ENCODE results near the gene FAM53A. TPM values are rescaled to one million over a fixed set of nuclear protein-coding genes. Genes with fewer than 3 reads are reported as not detected.
"Not testable (repeated sequence)": the region's sequence is repeated elsewhere in the genome, so short reads cannot be mapped to it uniquely, and the experiment has no call there.

The FAM53A gene
- polyA plus RNA-seq, 3 donors = 1.2 to 2.1 (median 1.5) TPM

- H3K27ac ChIP-seq (ENCODE audit: low read depth, low read length) = no peak overlapping the region
Measured at GRCh38 chr4:1616557-1616930, 67.6 kb downstream of the FAM53A start.

GRCh38 chr4:1615786-1616556 lies 68.1 kb downstream of the FAM53A start:
- no peak overlapping the region for H3K27ac ChIP-seq (ENCODE audit: low read depth, low read length)
- 70 to 78% (median 76%) methylated on average over 22 of the region's 22 CpGs for WGBS, 3 donors

More at GRCh38 chr4:1616557-1616930, 67.6 kb downstream of the FAM53A start:
- WGBS, 3 donors = 64 to 67% (median 67%) methylated on average over 6 of the region's 6 CpGs

- 71 to 81% (median 76%) methylated on average over 37 of the region's 37 CpGs for WGBS, 3 donors
- H3K27ac ChIP-seq (ENCODE audit: low read depth, low read length) = no peak overlapping the region
Measured at GRCh38 chr4:1614854-1615595, 69.1 kb downstream of the FAM53A start.

DNA sequence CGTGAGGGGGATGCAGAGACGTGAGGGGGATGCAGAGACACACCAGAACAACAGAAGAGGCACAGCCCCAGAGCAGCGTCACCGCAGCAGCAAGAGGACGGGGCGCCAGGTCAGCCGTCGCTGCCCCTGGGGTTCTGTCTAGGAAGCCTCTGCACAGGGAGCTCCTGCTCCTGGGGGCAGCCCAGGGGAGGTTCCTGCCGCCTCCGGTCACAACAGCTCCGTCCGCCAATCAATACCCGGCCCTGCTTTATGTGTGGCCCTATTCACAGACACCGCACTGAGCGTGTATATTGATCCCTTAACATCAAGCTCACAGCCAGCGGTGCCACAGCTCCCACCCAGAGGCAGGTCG lies 69.6 kb downstream of the FAM53A start:
- H3K27ac ChIP-seq (ENCODE audit: low read depth, low read length) = no peak overlapping the region
- WGBS, 3 donors = 51 to 90% (median 89%) methylated on average over 17 of the region's 17 CpGs

GRCh38 chr4:1614049-1614448 lies 70.1 kb downstream of the FAM53A start:
- 91 to 93% (median 92%) methylated on average over 17 of the region's 17 CpGs for WGBS, 3 donors
- H3K27ac ChIP-seq (ENCODE audit: low read depth, low read length) = no peak overlapping the region

DNA sequence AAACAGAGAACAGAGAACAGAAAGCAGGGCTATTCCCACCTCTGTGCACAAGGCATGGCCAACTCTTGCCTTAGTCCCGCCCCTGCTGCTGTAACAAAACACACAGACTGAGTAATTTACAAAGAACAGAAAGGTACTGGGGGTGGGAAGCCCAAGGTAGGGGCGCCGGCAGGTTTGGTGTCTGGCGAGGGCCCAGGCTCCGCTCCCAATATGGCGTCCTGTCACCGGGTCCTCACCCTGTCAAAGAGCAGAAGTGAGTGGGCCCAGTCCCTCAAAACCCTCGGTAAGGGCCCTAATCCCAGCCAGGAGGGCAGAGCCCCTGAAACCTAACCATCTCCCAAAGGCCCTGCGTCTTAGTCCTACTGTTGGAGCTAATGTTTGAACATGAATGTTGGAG lies 71.0 kb downstream of the FAM53A start:
- no peak overlapping the region for H3K27ac ChIP-seq (ENCODE audit: low read depth, low read length)
- 79 to 95% (median 81%) methylated on average over 9 of the region's 9 CpGs for WGBS, 3 donors

GRCh38 chr4:1612278-1613098 lies 71.6 kb downstream of the FAM53A start:
- 85 to 88% (median 86%) methylated on average over 29 of the region's 29 CpGs for WGBS, 3 donors
- H3K27ac ChIP-seq (ENCODE audit: low read depth, low read length) = no peak overlapping the region

DNA sequence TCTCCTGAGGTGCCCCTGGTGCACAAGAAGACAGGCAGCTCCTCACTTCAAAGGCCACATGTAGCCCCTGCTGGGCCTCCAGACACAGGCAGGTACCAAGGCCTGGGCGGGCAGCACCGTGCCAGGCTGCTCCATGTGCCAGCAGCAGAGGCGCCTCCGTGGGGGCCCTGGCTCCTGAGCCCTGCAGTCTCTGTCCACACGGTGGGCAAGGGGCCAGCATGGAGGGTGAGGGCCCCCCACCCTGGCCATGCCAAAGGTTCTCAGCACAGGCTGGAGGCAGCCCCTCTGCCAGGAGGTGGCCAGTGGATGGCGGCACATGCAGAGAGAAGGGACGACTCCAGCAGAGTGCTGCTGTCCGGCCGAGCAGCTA lies 72.6 kb downstream of the FAM53A start:
- WGBS, 3 donors = 77 to 84% (median 84%) methylated on average over 9 of the region's 9 CpGs
- no peak overlapping the region for H3K27ac ChIP-seq (ENCODE audit: low read depth, low read length)

GRCh38 chr4:1610791-1611500 lies 73.2 kb downstream of the FAM53A start:
- H3K27ac ChIP-seq (ENCODE audit: low read depth, low read length) = no peak overlapping the region

GRCh38 chr4:1609901-1610790 lies 74.0 kb downstream of the FAM53A start:
- H3K27ac ChIP-seq (ENCODE audit: low read depth, low read length) = no peak overlapping the region
- 86 to 94% (median 92%) methylated on average over 23 to 27 of the region's 27 CpGs for WGBS, 3 donors

More at GRCh38 chr4:1610791-1611500, 73.2 kb downstream of the FAM53A start:
- WGBS, 3 donors = 73 to 83% (median 82%) methylated on average over 20 to 21 of the region's 21 CpGs

GRCh38 chr4:1608821-1609500 lies 75.2 kb downstream of the FAM53A start:
- H3K27ac ChIP-seq (ENCODE audit: low read depth, low read length) = no peak overlapping the region
- WGBS, 3 donors = 64 to 80% (median 75%) methylated on average over 17 of the region's 17 CpGs

DNA sequence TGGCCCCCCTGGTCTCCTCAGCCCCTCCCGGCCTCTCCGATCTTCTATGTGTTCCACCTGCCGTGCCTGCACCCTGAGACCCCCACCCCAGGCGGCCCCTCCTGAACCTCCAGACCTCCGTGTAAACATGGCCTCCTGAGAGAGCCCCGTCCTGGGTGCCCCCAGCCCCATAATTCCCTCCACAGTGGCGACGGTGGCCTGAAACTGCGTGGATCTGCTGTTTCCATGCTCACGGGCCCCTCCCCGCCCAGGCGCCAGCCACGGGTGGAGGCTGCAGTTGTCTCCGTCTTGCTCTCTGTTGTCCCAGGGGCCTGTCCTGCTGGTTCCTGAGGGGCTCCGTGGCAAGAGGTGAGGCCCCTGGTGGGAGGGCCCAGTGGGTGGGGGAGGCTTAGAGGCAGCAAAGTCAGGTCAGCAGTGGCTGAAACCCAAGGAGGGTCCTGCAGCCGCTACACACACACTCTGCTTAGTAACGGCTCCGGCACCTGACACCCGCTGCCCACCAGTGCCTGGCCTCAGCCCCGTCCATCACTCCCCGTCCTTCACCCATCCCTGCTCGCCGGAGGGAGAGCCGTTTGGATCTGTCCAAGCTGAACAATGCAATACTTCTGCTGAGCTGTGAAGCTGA lies 75.8 kb downstream of the FAM53A start:
- 68 to 80% (median 77%) methylated on average over 24 of the region's 24 CpGs for WGBS, 3 donors

GRCh38 chr4:1607436-1608195 lies 76.5 kb downstream of the FAM53A start:
- 88 to 93% (median 92%) methylated on average over 23 of the region's 23 CpGs for WGBS, 3 donors

More for the DNA sequence above, 75.8 kb downstream of the FAM53A start:
- no peak overlapping the region for H3K27ac ChIP-seq (ENCODE audit: low read depth, low read length)

DNA sequence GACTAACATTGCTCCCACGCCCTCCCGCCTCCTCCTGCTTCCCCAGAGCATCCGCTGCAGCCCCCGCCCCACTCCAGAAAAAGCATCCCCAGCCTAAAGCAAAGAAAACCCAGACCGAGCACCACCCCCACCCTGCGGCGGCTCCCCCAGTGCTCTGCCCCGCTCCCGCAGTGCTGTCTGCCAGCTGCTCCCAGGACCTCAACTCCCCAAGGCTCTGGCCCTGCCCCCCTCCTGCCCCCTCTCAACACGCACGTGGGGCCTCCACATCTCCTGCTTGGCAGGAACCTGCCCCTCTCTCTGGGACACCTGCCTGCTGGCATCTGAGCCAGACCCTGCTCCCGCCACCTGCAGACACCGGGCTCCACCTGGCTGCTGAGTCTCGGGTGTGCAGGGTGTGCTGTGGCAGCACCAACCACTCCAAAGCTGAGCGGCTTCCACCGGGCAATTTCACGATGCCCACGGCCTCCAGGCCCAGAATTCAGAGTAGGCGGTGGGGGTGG lies 79.4 kb downstream of the FAM53A start:
- WGBS, 3 donors = 23 to 33% (median 33%) methylated on average over 17 to 19 of the region's 19 CpGs
- H3K27ac ChIP-seq (ENCODE audit: low read depth, low read length) = no peak overlapping the region

More at GRCh38 chr4:1607436-1608195, 76.5 kb downstream of the FAM53A start:
- not testable (repeated sequence) for H3K27ac ChIP-seq (ENCODE audit: low read depth, low read length)

DNA sequence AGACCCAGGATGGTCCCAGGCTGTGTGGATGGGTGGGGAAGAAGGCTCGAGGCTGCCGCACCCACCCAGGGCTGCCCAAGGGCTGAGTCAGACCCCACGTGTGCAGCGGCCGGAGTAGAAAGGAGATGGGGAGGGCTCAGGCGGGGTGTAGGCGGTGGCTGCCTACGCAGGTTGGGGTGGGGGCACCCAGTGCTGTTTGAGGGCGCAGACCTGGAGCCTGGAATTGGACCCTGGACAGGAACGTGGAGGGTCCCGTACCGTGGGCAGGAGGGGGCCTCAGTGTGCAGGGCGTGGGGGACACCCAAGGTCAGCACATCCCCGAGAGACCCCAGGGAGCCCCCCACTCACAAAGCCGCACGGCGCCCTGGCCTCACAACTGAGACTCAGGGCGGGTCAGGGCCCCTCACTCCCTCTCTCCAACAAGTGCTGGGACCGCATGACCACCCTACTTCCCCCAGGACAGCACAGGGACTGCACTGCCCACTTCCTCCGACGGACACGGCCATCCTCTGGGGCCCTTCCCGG lies 79.9 kb downstream of the FAM53A start:
- WGBS, 3 donors = 37 to 55% (median 45%) methylated on average over 21 to 23 of the region's 23 CpGs
- H3K27ac ChIP-seq (ENCODE audit: low read depth, low read length) = no peak overlapping the region
